HCT116 (cell line): ENCODE results near the gene CAMSAP1.

Experiments
- CBX3 ChIP-seq: IDR thresholded peaks from 2 replicates; pipeline ENCODE4 v1.6.1; 2012; ENCODE audit warnings: low read depth
- EGR1 ChIP-seq: IDR thresholded peaks from 2 replicates; pipeline ENCODE4 v1.6.1; 2012; ENCODE audit warnings: low read depth
- JUND ChIP-seq: IDR thresholded peaks from 2 replicates; pipeline ENCODE4 v1.6.1; 2012
- POLR2A ChIP-seq: IDR thresholded peaks from 2 replicates; pipeline ENCODE4 v1.7.0; 2011; ENCODE audit warnings: borderline replicate concordance; ENCODE audit not compliant: insufficient read depth, insufficient read length; ENCODE audit errors: extremely low read depth
- POLR2AphosphoS5 ChIP-seq: IDR thresholded peaks from 2 replicates; pipeline ENCODE4 v1.6.1; 2011; ENCODE audit warnings: mild to moderate bottlenecking, low read depth, low read length, moderate library complexity
- SP1 ChIP-seq: IDR thresholded peaks from 2 replicates; pipeline ENCODE4 v1.6.1; 2012; ENCODE audit warnings: low read depth
- ZNF274 ChIP-seq: fragments of 200-500 bp; sonication (Bioruptor generic); IDR thresholded peaks from 2 replicates; pipeline ENCODE4 v1.6.1; 2014; ENCODE audit warnings: mild to moderate bottlenecking, low read depth, low read length, inconsistent platforms
- TF ChIP-seq, protein P1 (sequence below), 3 experiments: fragments of 200-600 bp in 1 of 3; sonication (generic) in 1 of 3; IDR thresholded peaks in 2 of 3; conservative IDR thresholded peaks in 1 of 3; 2 replicates each; pipeline ENCODE4 v1.5.1; 2012 to 2017; ENCODE audit warnings: low read depth in 2 of 3, low read length in 2 of 3, antibody characterized with exemption in 1 of 3, borderline replicate concordance in 1 of 3, control low read depth in 1 of 3, mild to moderate bottlenecking in 1 of 3, mixed read lengths in 1 of 3, mixed run types in 1 of 3, moderate library complexity in 1 of 3; ENCODE audit not compliant: insufficient read depth in 1 of 3
- TF ChIP-seq, protein P2 (sequence below): IDR thresholded peaks from 2 replicates; pipeline ENCODE4 v1.6.1; 2012; ENCODE audit warnings: low read depth
- TF ChIP-seq, protein P3 (sequence below): IDR thresholded peaks from 2 replicates; pipeline ENCODE4 v1.6.1; 2012

DNA sequence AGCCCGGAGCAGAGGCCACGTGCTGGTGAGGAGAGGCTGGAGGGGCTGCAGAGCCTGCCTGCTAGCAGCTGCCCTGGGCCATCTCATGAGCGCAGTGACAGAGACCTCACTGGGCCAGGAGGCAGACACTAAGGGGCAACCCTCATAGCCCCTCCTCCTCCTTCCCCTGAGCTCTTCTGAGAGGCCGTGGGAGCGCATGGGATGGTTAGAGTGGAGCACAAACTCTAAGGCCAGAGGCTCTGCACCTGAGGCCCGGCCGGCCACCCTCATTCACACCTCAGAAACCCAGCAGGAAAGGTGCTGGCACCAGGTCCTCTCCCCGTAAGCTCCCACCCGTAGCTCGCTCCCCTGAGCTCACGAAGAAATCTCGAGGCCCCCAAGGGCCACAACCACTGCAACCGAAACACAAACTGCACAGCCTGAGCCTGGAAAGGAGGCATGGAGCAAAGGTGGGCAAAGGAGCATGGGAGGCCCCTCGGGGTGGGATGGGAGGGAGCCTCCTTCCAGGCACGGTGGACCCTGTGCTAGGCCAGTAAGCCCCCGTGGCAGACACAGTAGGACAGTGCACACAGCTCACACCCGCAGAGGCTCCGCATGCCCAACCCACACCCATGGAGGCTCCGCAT is 17.7 kb downstream of the CAMSAP1 start:
- TF ChIP-seq SP1 (no peak), JUND (no peak), ZNF274 (no peak), POLR2A (no peak), CBX3 (no peak), POLR2AphosphoS5 (no peak), EGR1 (no peak)
- TF ChIP-seq, protein P1, sequence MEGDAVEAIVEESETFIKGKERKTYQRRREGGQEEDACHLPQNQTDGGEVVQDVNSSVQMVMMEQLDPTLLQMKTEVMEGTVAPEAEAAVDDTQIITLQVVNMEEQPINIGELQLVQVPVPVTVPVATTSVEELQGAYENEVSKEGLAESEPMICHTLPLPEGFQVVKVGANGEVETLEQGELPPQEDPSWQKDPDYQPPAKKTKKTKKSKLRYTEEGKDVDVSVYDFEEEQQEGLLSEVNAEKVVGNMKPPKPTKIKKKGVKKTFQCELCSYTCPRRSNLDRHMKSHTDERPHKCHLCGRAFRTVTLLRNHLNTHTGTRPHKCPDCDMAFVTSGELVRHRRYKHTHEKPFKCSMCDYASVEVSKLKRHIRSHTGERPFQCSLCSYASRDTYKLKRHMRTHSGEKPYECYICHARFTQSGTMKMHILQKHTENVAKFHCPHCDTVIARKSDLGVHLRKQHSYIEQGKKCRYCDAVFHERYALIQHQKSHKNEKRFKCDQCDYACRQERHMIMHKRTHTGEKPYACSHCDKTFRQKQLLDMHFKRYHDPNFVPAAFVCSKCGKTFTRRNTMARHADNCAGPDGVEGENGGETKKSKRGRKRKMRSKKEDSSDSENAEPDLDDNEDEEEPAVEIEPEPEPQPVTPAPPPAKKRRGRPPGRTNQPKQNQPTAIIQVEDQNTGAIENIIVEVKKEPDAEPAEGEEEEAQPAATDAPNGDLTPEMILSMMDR (IDR thresholded peaks at IDR 0.05 in 2 of 3, conservative IDR thresholded peaks at IDR 0.05 in 1 of 3; ENCODE audit: borderline replicate concordance in 1 of 3, insufficient read depth in 1 of 3, low read depth in 2 of 3, low read length in 2 of 3): no peak
- TF ChIP-seq, protein P2, sequence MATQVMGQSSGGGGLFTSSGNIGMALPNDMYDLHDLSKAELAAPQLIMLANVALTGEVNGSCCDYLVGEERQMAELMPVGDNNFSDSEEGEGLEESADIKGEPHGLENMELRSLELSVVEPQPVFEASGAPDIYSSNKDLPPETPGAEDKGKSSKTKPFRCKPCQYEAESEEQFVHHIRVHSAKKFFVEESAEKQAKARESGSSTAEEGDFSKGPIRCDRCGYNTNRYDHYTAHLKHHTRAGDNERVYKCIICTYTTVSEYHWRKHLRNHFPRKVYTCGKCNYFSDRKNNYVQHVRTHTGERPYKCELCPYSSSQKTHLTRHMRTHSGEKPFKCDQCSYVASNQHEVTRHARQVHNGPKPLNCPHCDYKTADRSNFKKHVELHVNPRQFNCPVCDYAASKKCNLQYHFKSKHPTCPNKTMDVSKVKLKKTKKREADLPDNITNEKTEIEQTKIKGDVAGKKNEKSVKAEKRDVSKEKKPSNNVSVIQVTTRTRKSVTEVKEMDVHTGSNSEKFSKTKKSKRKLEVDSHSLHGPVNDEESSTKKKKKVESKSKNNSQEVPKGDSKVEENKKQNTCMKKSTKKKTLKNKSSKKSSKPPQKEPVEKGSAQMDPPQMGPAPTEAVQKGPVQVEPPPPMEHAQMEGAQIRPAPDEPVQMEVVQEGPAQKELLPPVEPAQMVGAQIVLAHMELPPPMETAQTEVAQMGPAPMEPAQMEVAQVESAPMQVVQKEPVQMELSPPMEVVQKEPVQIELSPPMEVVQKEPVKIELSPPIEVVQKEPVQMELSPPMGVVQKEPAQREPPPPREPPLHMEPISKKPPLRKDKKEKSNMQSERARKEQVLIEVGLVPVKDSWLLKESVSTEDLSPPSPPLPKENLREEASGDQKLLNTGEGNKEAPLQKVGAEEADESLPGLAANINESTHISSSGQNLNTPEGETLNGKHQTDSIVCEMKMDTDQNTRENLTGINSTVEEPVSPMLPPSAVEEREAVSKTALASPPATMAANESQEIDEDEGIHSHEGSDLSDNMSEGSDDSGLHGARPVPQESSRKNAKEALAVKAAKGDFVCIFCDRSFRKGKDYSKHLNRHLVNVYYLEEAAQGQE: no peak
- TF ChIP-seq, protein P3, sequence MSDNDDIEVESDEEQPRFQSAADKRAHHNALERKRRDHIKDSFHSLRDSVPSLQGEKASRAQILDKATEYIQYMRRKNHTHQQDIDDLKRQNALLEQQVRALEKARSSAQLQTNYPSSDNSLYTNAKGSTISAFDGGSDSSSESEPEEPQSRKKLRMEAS: no peak
